Activated CD4-positive, alpha-beta T cell treated with anti-CD3 and anti-CD28 coated beads, Interleukin-2, amount 10 ng/mL, durations not matched to agents 7 days and 5 days (primary cell): ENCODE measurements around the gene YPEL3. TPM values are rescaled to one million over a fixed set of nuclear protein-coding genes. Genes with fewer than 3 reads are reported as not detected.
A peak's percentile ranks its signal among the peaks of the same experiment; 100 is the strongest.

ENCODE experiments used
- CTCF ChIA-PET: fragments of 350-600 bp; sonication (Branson Sonifier 250); formaldehyde crosslinking; loops from one replicate; lab custom pipeline; 2021; ENCODE audit warnings: antibody characterized with exemption; lab: Charles Lee
- POLR2A ChIA-PET: fragments of 350-600 bp; sonication (Branson Sonifier 250); formaldehyde crosslinking; loops from one replicate; lab custom pipeline; 2021; ENCODE audit warnings: antibody characterized with exemption; lab: Charles Lee
- DNase-seq: peaks from one replicate; pipeline ENCODE4 v3.0.0-alpha.2; 2020
- H3K27ac Mint-ChIP-seq: one replicate; pipeline ENCODE4 v1.8.0; 2021; ENCODE audit warnings: mild to moderate bottlenecking, moderate library complexity, mixed read lengths
- H3K27me3 Mint-ChIP-seq: one replicate; pipeline ENCODE4 v1.8.0; 2021; ENCODE audit warnings: mixed read lengths
- H3K36me3 Mint-ChIP-seq: one replicate; pipeline ENCODE4 v1.8.0; 2021; ENCODE audit warnings: low read depth, mixed read lengths
- H3K4me1 Mint-ChIP-seq: one replicate; pipeline ENCODE4 v1.8.0; 2021; ENCODE audit warnings: mixed read lengths
- H3K4me3 Mint-ChIP-seq: one replicate; pipeline ENCODE4 v1.8.0; 2021; ENCODE audit warnings: mild to moderate bottlenecking, moderate library complexity, mixed read lengths
- H3K9me3 Mint-ChIP-seq: one replicate; pipeline ENCODE4 v1.8.0; 2021; ENCODE audit warnings: mixed read lengths
- total RNA-seq, 2 experiments: library from RNA; stranded (reverse); gene quantifications; one replicate each; pipeline ENCODE4 v1.2.3, GENCODE V29; 2021

Gene YPEL3
- total RNA-seq, 2 experiments from 2014 or later = 50.7 to 55.4 TPM

DNA sequence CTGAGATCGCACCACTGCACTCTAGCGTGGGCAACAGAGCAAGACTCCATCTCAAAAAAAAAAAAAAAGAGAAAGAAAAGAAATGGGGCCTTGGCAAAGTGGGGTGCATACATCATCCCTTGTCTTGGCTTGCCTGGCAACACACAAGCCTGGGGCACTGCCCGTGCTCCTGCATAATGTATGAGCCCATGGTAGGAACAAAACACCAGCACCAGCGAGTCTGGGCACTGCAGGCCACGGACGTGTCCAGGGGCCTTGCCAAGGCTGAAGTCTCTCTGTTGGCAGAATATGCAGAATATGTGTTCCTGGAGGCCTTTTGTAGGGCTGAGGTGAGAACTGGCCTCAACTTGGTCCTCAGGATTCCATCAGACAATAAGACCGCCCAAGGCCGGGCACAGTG is 46.1 kb downstream of the YPEL3 start:
- H3K27ac Mint-ChIP-seq = no peak overlapping the region
- peaks cover 36% of the 10 kb centered on the region for H3K4me1 Mint-ChIP-seq
- H3K4me3 Mint-ChIP-seq = no peak overlapping the region
- peaks cover 7% of the 10 kb centered on the region for H3K36me3 Mint-ChIP-seq
- ChIA-PET POLR2A (no interaction called here), CTCF (interaction anchor here (0.9 to 2.1 kb wide), 2 partner anchors 14 to 18 kb away, joined by 3 to 6 read pairs; no protein-coding TSS in a partner anchor)
- no peak for DNase-seq
- H3K27me3 Mint-ChIP-seq = peaks cover 2% of the 10 kb centered on the region
- no peaks in the 10 kb centered on the region for H3K9me3 Mint-ChIP-seq

DNA sequence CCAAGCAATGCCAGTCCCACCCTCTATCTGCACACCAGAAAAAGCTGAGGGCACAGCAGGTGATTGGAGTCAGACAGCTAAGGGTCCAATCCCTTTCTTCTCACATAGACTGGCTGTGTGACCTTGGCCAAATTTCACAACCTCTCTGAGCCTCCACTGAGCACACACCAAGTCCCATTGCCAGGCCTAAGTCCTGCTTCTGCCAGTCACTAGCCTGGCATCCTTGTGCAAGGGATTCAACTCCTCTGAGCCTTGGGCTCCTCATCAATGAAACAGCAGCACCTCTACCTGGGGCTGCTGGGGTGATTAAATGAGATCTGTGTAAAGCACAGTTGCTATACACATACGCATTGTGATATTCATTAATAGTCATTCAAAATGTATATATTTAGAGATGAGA is 49.4 kb downstream of the YPEL3 start:
- POLR2A ChIA-PET = interaction anchor here (0.6 kb wide), 1 partner anchor 126 kb away, joined by 4 read pairs; no protein-coding TSS in a partner anchor
- peaks cover 5% of the 10 kb centered on the region for H3K36me3 Mint-ChIP-seq
- peaks cover 3% of the 10 kb centered on the region for H3K27me3 Mint-ChIP-seq
- no peaks in the 10 kb centered on the region for H3K9me3 Mint-ChIP-seq
- CTCF ChIA-PET = interaction anchor here (2.9 kb wide), 1 partner anchor 15 kb away, joined by 10 read pairs; the partner anchor contains the start of gene TLCD3B
- H3K4me3 Mint-ChIP-seq = no peak overlapping the region
- H3K4me1 Mint-ChIP-seq = peaks cover 14% of the 10 kb centered on the region
- DNase-seq = no peak
- peak overlapping the region; percentile 46 for H3K27ac Mint-ChIP-seq

DNA sequence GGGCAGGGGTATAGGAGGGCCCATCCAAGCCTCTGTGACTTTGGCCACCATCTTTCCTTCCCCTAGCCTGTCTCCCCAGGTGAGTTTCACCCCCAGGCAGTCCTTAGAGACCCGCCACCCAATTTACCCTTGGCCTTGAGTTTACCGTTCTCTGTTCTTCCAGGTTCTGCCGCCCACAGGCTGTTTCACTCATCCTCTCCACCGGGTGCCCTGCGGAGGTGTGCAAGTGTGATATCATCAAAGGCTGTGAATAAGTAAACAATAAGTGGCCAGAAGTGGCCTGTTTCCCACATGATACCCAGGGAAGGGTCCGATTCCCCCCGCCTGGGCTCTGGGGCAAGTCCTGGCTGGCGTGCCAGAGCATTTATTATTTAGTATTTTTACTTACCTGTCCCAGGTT is 49.8 kb downstream of the YPEL3 start:
- no peak overlapping the region for H3K4me3 Mint-ChIP-seq
- no peak for DNase-seq
- no peak overlapping the region for H3K27ac Mint-ChIP-seq
- H3K9me3 Mint-ChIP-seq = no peaks in the 10 kb centered on the region
- ChIA-PET CTCF (interaction anchor here (2.9 kb wide), 1 partner anchor 14 kb away, joined by 10 read pairs; the partner anchor contains the start of gene TLCD3B), POLR2A (no interaction called here)
- H3K36me3 Mint-ChIP-seq = peaks cover 3% of the 10 kb centered on the region
- peaks cover 3% of the 10 kb centered on the region for H3K27me3 Mint-ChIP-seq
- H3K4me1 Mint-ChIP-seq = peaks cover 12% of the 10 kb centered on the region

Other genes starting within 250 kb of the YPEL3 start
- 10 to 100 TPM; 62.5 to 82.1 TPM for gene CDIPT, start 233.0 kb downstream of the YPEL3 start, total RNA-seq
- gene SEZ6L2, start 196.7 kb downstream of the YPEL3 start, total RNA-seq = not detected
- not detected for gene ASPHD1, start 195.7 kb downstream of the YPEL3 start, total RNA-seq
- gene KCTD13, start 170.0 kb downstream of the YPEL3 start, total RNA-seq = 10 to 100 TPM; 28.4 to 36.1 TPM
- gene TMEM219, start 134.1 kb downstream of the YPEL3 start, total RNA-seq = 10 to 100 TPM; 57.8 to 60.5 TPM
- gene TAOK2, start 122.3 kb downstream of the YPEL3 start, total RNA-seq = 10 to 100 TPM; 47.7 to 48.8 TPM
- gene HIRIP3, start 100.6 kb downstream of the YPEL3 start, total RNA-seq = 10 to 100 TPM; 37.0 to 45.0 TPM
- 100 to 1,000 TPM; 113 to 134 TPM for gene INO80E, start 100.0 kb downstream of the YPEL3 start, total RNA-seq
- under 1 TPM; 0.19 to 0.30 TPM for gene DOC2A, start 85.2 kb downstream of the YPEL3 start, total RNA-seq
- not detected for gene C16orf92, start 73.0 kb downstream of the YPEL3 start, total RNA-seq
- gene TLCD3B, start 64.9 kb downstream of the YPEL3 start, total RNA-seq = 1 to 10 TPM; 7.1 to 7.2 TPM
- 1,000 to 10,000 TPM; 1,139 to 1,329 TPM for gene ALDOA, start 30.5 kb downstream of the YPEL3 start, total RNA-seq
- gene PPP4C, start 20.2 kb downstream of the YPEL3 start, total RNA-seq = 100 to 1,000 TPM; 129 to 136 TPM
- 1 to 10 TPM; 1.2 to 1.7 TPM for gene TBX6, start 4.3 kb downstream of the YPEL3 start, total RNA-seq
- 10 to 100 TPM; 11.8 to 13.2 TPM for gene GDPD3, start 17.3 kb upstream of the YPEL3 start, total RNA-seq
- 10 to 100 TPM; 65.4 to 69.2 TPM for gene MAPK3, start 27.0 kb upstream of the YPEL3 start, total RNA-seq
- 1,000 to 10,000 TPM; 1,809 to 1,847 TPM for gene CORO1A, start 87.4 kb upstream of the YPEL3 start, total RNA-seq
- 100 to 1,000 TPM; 136 to 141 TPM for gene BOLA2B, start 97.5 kb upstream of the YPEL3 start, total RNA-seq
- gene SLX1A, start 97.7 kb upstream of the YPEL3 start, total RNA-seq = 10 to 100 TPM; 54.1 to 95.0 TPM
- gene SULT1A3, start 103.0 kb upstream of the YPEL3 start, total RNA-seq = 10 to 100 TPM; 37.5 to 38.1 TPM
- 10 to 100 TPM in 1 of 2 experiments, 1 to 10 TPM in 1; 9.0 to 11.4 TPM for gene NPIPB13, start 152.3 kb upstream of the YPEL3 start, total RNA-seq